ENCODE data around the gene LDB2.

DNA sequence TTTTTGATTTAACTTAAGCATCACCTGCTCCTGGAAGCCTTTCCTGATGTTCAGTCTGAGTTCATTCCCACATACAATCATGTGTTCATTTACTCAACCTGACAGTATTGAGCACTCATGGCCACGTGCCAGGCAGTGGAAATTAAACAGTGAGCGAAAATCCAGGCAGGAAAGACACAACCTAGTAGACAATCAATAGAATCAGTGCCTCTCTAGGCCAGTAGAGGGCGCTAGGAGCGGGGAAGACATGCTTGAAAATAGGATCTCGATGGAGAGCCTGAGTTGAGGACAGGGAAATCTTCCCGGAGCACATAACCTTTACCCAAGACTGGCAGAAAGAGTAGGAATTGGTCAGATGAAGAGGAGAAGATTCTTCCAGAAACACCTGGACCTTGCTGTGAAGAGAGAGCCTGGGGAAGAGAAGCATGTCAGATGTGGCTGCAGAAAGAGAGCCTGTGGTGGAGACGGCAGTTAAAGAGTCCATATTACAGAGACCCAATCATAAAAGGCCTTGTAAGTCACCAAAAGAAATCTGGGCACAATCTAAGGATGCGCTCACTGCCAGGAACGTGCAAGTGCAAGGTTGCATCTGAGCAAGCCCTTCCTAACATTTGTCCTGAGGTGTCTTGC, 103.5 kb downstream of the LDB2 start:
- peak; percentile 85 for TF ChIP-seq CTCF (conservative IDR thresholded peaks at IDR 0.05; ENCODE audit: low read length)
- TF ChIP-seq EZH2phosphoT487 (IDR thresholded peaks at IDR 0.05; ENCODE audit: borderline replicate concordance), result no peak

Data from Loucy (cell line).